Stimulated activated CD8-positive, alpha-beta memory T cell treated with anti-CD3 and anti-CD28 coated beads, Interleukin-7, amount 100 ng/mL, for 48 hours (primary cell): ENCODE results near the gene CD207.
"Not testable (repeated sequence)": the region's sequence is repeated elsewhere in the genome, so short reads cannot be mapped to it uniquely, and the experiment has no call there.

ENCODE experiments used
- DNase-seq, 2 donors: peaks; one replicate each; pipeline ENCODE4 v3.0.0-alpha.2; 2020; ENCODE audit warnings: low read depth in 1 of 2; ENCODE audit errors: extremely low read depth in 1 of 2

Gene CD207

DNA sequence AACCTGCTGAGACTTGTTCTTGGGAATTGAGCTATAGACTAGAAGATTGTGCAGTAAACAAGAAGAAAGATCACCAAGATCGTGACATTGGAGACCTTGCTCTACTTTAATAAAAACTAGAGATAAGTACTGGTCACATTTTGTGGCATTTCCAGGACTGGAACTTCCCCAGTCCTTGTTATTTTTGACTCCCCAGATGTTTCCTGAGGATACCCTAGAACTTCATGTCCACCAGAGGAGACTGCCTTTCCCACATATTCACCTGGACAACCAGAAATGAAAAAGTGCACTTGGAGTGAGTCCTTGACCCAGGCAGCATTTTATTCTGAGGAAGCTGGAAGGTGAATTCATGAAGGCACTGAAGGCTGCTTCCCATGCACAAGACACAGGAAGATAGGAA lies 5.7 kb downstream of the CD207 start:
- DNase-seq = no peak

DNA sequence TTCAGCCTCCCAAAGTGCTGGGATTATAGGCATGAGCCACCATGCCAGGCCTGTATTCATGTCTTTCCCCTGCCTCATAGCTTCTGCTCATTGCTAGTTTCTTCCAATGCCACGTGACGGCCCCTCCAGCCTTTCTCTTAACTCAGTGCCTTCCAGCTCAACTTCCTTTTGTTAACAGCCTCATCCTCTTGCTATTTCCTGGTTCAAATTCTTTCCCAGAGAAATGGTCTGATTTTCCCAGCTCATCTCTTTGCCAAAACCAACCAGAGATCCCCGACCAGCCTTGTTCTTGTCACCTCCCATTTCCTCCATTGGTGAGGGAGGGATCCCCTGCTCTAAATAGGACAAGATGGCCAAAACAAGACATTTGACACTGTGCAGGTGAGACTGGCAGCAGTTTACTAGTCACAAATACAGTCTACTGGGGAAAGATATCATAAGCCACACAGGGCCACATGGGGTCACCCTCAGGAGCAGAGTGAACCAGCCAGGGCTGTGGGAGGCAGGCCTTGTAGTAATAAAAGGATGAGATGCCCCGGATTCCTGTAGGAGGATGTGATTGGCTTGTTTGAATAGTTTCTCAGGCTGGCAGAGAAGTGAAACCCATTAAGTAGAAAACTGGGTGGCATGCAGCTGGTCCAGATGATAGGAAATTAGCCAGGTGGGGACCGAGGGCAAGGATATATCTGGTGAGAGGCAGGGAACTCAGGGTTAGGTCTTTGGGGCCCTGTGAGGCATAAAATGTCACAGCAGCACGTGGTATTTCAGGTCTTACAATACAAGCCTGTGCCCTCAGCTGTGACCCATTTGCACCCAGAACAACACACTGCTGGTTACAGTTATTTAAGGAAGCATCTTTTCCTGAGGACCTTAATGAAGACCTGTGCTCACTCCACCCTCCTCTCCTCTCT lies 6.4 kb downstream of the CD207 start:
- no peak for DNase-seq

- no peak for DNase-seq
These were observed 7.5 kb downstream of the CD207 start for GRCh38 chr2:70828115-70828514.

DNA sequence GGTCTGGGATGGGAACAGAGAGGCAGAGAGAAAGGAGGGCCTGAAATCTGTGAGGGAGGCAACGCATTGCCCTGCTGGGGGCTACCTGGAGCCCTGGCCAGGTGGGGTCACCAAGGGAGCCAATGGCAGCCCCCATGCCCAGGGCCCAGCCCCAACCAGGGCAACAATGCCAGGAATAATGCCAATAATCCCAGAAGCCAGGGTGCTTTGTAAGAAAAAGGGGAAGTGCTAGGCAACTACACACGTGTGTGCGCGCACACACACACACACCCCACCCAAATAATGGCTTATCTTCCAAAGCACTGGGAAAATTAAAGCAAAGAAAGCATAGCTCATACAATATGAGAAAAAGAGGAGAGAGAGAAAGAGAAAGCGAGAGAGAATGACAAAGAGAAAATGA lies 8.2 kb downstream of the CD207 start:
- no peak for DNase-seq

DNA sequence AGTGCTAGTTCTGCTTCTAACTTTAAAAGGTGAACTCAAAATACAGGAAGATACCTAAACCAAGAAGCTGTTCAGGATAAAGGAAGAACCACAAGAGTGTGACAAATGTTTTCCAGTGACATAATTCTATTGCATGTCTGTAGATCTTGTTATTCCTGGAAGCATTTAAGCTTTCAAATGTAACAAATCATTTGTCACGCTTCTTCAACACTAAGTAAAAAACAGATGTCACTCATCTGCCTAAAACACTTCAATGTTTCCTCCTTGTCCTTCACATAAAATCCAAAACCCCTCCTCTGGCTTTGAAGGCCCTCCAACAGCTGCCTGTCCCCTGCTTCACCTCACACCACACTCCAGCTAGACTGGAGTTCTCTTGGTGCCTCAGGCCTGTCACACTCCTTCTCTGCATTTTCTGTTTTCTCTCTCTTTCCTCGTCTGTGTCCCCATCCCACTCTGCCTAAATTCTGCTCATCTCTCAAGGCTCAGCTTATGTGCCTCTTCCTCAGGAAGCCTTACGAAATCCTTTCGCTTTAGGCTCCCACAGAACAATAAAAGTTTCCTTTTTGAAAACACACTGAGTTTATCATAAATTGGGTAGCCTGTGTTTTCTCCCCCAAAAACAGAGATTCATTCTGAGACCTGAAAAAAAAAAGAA lies 8.8 kb downstream of the CD207 start:
- DNase-seq = no peak

- DNase-seq = no peak
These were observed 12.4 kb downstream of the CD207 start for GRCh38 chr2:70823249-70823648.

DNA sequence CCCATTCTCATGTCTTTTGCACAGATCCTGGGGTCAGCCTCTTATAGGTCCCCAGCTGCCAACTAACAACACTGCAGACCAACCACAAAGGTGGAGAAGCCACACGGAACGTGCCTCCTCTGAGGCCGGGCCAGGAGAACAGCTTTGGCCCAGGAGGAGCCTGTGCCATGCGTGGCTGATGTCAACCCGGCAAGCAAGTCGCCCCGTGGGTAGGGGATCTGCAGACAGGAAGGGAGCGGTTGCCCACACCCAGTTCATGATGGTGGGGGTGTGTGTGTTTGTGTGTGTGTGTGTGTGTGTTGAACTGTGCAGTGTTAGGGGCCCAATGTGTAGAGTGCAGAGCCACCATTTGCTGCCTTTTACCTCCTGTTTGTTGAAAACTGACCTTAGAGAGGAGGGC lies 12.8 kb downstream of the CD207 start:
- no peak for DNase-seq

DNA sequence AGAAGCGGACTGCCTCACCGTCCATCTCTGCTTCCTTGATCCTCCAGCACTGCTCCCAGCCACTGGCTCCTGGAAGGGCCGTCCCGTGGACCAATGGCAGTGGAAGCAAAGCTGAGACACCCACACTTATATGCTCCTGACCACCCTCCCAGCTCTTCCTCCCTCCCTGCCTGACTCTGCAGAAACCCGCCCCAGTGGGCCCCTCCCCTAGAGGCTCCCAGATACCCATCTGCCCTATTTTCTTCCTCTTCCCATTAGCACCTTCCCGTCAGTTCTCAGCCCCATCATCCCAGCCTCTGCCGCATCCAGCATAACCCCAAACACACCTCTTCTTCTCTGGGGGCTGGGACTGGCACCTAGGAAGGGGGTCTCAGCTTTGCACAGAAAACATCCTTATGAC lies 15.1 kb downstream of the CD207 start, which contains the start of gene CLEC4F:
CLEC4F (minus strand) TSS at position 101 of the 400 bp plus-strand sequence; CDS start at position 25, 76 bp downstream.
- DNase-seq = no peak

- no peak for DNase-seq
These were observed 18.2 kb downstream of the CD207 start for GRCh38 chr2:70817284-70817954.

- no peak for DNase-seq
These were observed 18.9 kb downstream of the CD207 start for GRCh38 chr2:70816726-70817125.

DNA sequence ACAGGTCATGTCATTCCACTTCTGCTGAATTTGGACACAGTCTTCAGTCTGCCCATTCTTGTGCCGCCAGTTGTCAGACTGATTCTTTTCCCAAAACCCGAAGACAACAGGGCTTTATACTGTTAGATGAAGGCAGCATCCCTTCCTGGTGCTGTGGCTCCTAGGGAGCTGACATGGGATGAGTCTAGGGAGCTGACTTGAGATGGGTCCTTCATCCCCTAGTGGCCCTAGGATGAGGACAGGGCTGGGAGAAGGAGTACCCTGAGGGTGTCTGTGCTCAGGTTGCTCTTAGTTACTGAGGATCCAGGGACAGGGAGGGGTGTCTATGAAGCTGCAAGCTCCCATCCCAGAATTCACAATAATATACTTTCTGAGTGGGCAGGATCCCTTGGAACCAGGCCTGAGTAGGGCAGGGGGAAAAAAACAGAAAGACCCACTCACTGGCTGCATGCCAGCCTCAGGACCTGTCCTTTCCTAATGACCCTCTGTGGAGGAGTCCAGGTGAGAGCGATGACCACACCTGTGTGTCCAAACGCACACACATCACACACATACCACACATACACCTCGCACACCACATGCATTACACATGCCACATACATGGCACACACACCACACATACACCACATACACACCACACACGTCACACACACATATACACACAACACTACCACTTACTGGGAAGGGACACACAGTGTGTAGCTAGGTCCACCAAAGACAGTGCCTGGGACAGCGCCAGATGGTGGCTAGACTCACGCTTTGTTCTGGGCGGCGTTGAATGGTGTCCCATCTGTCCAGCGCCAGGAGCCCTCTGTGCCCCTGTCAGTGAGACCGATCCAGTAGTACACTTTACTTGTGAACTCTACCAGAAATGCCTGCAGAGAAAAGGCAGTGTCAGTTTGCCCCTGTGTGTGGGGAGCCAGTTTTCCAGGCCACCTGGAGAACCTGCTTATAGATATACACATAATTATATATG lies 26.3 kb downstream of the CD207 start:
- DNase-seq = no peak

- DNase-seq = no peak
These were observed 27.8 kb downstream of the CD207 start for GRCh38 chr2:70807828-70808118.

DNA sequence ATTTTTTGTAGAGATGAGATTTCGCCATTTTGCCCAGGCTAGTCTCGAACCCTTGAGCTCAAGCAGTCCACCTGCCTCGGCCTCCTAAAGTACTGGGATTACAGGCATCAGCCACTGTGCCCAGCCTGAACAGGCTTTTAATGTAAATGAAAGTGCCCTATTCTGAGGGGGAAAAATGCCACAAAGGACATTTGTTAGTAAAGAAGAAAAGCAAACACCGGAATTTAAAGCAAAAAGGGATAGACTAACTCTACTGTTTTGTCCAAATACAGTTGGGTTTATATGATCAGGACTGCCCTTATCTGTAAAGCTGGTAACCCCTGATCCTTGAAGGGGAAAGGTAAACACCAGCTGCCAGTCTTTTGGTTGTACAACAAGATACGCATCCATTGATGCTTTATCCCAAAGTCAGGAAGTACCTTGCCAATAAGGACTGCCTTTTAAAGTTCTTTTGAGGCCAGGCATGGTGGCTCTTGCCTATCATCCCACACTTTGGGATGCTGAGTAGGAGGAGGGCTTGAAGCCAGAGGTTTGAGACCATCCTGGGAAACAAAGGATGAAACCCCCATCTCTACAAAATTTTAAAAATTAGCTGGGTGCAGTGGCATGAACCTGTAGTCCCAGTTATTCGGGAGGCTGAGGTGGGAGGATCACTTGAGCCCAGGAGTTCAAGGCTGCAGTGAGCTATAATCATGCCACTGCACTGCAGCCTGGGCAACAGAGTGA lies 28.4 kb downstream of the CD207 start:
- no peak for DNase-seq

GRCh38 chr2:70806620-70807019 lies 29.0 kb downstream of the CD207 start:
- DNase-seq = no peak

GRCh38 chr2:70806013-70806412 lies 29.6 kb downstream of the CD207 start:
- no peak for DNase-seq

GRCh38 chr2:70801607-70802263 lies 33.9 kb downstream of the CD207 start:
- no peak for DNase-seq

DNA sequence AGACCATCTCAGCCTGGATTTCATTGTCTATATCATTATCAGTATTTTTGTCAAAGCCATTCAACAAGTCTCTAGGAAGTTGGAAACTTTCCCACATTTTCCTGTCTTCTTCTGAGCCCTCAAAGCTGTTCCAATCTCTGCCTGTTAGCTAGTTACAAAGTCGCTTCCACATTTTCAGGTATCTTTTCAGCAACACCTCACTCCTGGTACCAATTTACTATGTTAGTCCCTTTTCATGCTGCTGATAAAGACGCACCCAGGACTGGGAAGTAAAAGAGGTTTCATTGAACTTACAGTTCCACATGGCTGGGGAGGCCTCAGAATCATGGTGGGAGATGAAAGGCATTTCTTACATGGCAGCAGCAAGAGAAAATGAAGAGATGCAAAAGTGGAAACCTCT lies 35.9 kb downstream of the CD207 start:
- no peak for DNase-seq

DNA sequence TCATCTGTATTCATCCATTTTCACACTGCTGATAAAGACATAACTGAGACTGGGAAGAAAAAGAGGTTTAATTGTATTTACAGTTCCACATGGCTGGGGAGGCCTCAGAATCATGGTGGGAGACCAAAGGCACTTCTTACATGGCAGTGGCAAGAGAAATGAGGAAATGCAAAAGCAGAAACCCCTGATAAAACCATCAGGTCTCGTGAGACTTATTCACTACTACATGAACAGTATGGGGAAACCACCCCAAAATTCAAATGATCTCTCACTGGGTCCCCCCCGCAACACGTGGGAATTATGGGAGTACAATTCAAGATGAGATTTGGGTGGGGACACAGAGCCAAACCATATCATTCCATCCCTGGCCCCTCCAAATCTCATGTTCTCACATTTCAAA lies 37.6 kb downstream of the CD207 start:
- not testable (repeated sequence) for DNase-seq

DNA sequence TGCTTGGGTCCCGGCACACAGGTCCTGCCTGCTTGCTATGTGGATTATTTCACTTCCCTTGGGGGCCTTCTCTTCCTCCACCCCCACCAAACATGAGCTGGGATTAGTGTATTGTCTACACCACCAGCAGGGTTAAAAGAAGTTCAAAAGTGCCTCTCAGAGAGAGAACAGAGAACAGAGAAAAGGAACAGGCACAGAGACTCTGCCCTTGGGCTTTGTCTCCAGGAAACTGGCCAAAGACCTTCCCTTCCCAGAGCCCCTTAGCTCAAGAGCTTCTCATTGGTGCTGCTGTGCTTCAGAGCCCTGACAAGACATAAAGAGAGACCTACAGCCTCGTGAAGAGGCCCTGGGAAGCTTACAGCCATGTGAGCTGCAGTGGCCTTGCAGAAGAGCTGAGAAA lies 38.1 kb downstream of the CD207 start:
- no peak for DNase-seq

- no peak for DNase-seq
These were observed 39.4 kb downstream of the CD207 start for GRCh38 chr2:70796262-70796661.
